ENCODE results near the gene IL11RA. TPM values are rescaled to one million over a fixed set of nuclear protein-coding genes. Genes with fewer than 3 reads are reported as not detected.
A peak's percentile ranks its signal among the peaks of the same experiment; 100 is the strongest.

The IL11RA gene
- total and polyA plus RNA-seq, 10 of the 15 experiments (the other 5 are each of a cell fraction or from before 2014, with no cell fraction given), result 0.32 to 5.8 (median 2.2) TPM

- Histone ChIP-seq H4K20me1 (ENCODE audit: control insufficient read depth, insufficient read depth) (no peaks in the 10 kb centered on the region; the same call in none of the 2 replicates), H3K4me2 (ENCODE audit: control insufficient read depth, insufficient read depth) (peak overlapping the region; percentile 95), H3K27me3 (replicated peaks in 1 of 2; ENCODE audit: control insufficient read depth in 2 of 2, insufficient read depth in 2 of 2, low read length in 1 of 2) (no peaks in the 10 kb centered on the region), H3K27ac (ENCODE audit: control insufficient read depth, insufficient read depth) (peak overlapping the region; percentile 52; the same call in 1 of the 2 replicates), H3K36me3 (ENCODE audit: control insufficient read depth in 2 of 2, insufficient read depth in 2 of 2, low read length in 1 of 2) (peaks cover 2 to 6% of the 10 kb centered on the region in 2 experiments; a peak in 3 of 4 replicates), H3K4me1 (ENCODE audit: control insufficient read depth, insufficient read depth, low read length) (no peaks in the 10 kb centered on the region; the same call in none of the 2 replicates), H3K4me3 (peak overlapping the region; percentile 72), H3K9me3 (replicated peaks; ENCODE audit: control insufficient read depth, insufficient read depth, low read length) (no peaks in the 10 kb centered on the region), H3K79me2 (ENCODE audit: control insufficient read depth, insufficient read depth, low read length) (peaks cover 15% of the 10 kb centered on the region), H3K9ac (ENCODE audit: control insufficient read depth, insufficient read depth, low read length) (peak overlapping the region; percentile 79), H2AFZ (ENCODE audit: control insufficient read depth, low read depth, low read length) (peak overlapping the region; percentile 98)
- RAD21 ChIA-PET (ENCODE audit: unreplicated experiment), result interaction anchor here (1.2 to 2.6 kb wide), 6 partner anchors 10 to 67 kb away, joined by 3 to 14 read pairs (median 7); partner anchors contain the start of genes DCTN3 and GALT
- SMC1A ChIA-PET (ENCODE audit: uncharacterized antibody, unreplicated experiment), result interaction anchor here (0.6 to 2.3 kb wide), 6 partner anchors 10 to 305 kb away, joined by 3 to 7 read pairs (median 4); partner anchors contain the start of genes GALT and RPP25L
- ATAC-seq (peak; percentile 40), FAIRE-seq (no peak), DNase-seq (ENCODE audit: low read depth, low spot score) (no peak)
- 1% methylated on average over 23 of the region's 23 CpGs for WGBS (ENCODE audit: insufficient coverage, insufficient replicate concordance, low lambda C conversion rate, missing lambda C conversion rate)
- in situ Hi-C loops (cut with MboI) (no loop called here), intact Hi-C loops (cut with micrococcal nuclease; ENCODE audit: unreplicated experiment) (no loop called here)
- CTCF ChIA-PET, result interaction anchor here (1.0 to 8.3 kb wide), 11 partner anchors 10 to 348 kb away, joined by 3 to 118 read pairs (median 6); partner anchors contain the start of genes CCL27, DCTN3, GALT and RPP25L
- POLR2A ChIA-PET, result interaction anchor here (1.5 to 3.4 kb wide), 4 partner anchors 7 to 17 kb away, joined by 4 to 25 read pairs (median 7); partner anchors contain the start of genes ARID3C, DCTN3, GALT and IL11RA
- no TSS peak for BruUV-seq (replicated peaks)
- TF ChIP-seq MYC (IDR thresholded peaks at IDR 0.05; ENCODE audit: insufficient read depth, insufficient read length, insufficient replicate concordance, low read length, severe bottlenecking) (peak; percentile 57), NFIC (IDR thresholded peaks at IDR 0.05; ENCODE audit: low read depth, low read length) (no peak), ZSCAN29 (IDR thresholded peaks at IDR 0.05) (no peak), HDAC2 (IDR thresholded peaks at IDR 0.05) (0 out of 2 replicates have a peak, but pooled peaks have one; percentile 80), MXI1 (IDR thresholded peaks at IDR 0.05; ENCODE audit: low read depth, low read length) (peak; percentile 43), HDGF (IDR thresholded peaks at IDR 0.05) (peak; percentile 44; the same call in 1 of the 2 replicates), NBN (IDR thresholded peaks at IDR 0.05) (0 out of 2 replicates have a peak, but pooled peaks have one; percentile 15), ESRRA (IDR thresholded peaks at IDR 0.05; ENCODE audit: low read length) (no peak), PAX5 (IDR thresholded peaks at IDR 0.05; ENCODE audit: borderline replicate concordance, low read depth, low read length) (no peak), CUX1 (IDR thresholded peaks at IDR 0.05; ENCODE audit: insufficient replicate concordance, low read depth, low read length) (no peak), STAT3 (IDR thresholded peaks at IDR 0.05; ENCODE audit: low read depth, low read length) (no peak), FOS (IDR thresholded peaks at IDR 0.05; ENCODE audit: borderline replicate concordance, extremely low read depth, insufficient read length) (no peak), PKNOX1 (IDR thresholded peaks at IDR 0.05) (peak; percentile 25; the same call in 1 of the 2 replicates), BCL3 (IDR thresholded peaks at IDR 0.05; ENCODE audit: borderline replicate concordance, insufficient read depth, low read depth, low read length, poor library complexity, severe bottlenecking) (no peak)
Observed at GRCh38 chr9:34636791-34637355, 15.1 kb upstream of the IL11RA start.
